OCI-LY7 (cell line): ENCODE measurements around the gene CD81.

ENCODE experiments used
- CTCF ChIP-seq: fragments of 200-600 bp; sonication (generic); conservative IDR thresholded peaks from 2 replicates; pipeline ENCODE4 v1.5.1; 2014; ENCODE audit warnings: mild to moderate bottlenecking, antibody characterized with exemption, low read length, moderate library complexity, mixed read lengths
- EZH2phosphoT487 ChIP-seq: fragments of 200-600 bp; sonication (generic); IDR thresholded peaks from 2 replicates; pipeline ENCODE4 v1.6.1; 2018; ENCODE audit warnings: low read depth, borderline replicate concordance, mild to moderate bottlenecking, mixed run types, antibody characterized with exemption, low read length, moderate library complexity, mixed read lengths

DNA sequence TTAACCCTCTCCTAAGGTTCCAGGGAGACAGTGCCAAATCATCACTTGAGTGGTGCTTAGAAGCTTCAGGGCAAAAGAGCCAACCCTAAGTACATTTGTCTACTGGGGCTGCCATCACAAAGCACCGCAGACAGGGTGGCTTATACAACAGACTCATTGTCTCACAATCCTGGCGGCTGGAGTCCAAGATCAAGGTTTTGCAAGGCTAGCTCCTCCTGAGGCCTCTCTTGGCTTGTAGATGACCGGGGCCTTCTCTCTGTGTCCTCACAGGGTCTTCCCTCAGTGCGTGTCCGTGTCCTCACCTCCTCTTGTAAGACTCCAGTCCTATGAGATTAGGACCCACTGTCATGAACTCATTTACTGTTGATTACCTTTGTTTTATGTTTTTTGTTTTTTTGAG is 34.1 kb upstream of the CD81 start:
- TF ChIP-seq CTCF: no peak
- no peak for TF ChIP-seq EZH2phosphoT487
